Fibroblast of lung (primary cell): ENCODE measurements around the gene ZC3HAV1L.

ENCODE experiments used
- CTCF ChIP-seq, 2 donors: IDR thresholded peaks in 1 of 2; conservative IDR thresholded peaks in 1 of 2; 1 replicate in 1 of 2; 2 replicates in 1 of 2; pipeline ENCODE4 v1.5.1; 2011 to 2012; ENCODE audit warnings: low read length in 2 of 2, control low read depth in 1 of 2, inconsistent platforms in 1 of 2, low read depth in 1 of 2, mild to moderate bottlenecking in 1 of 2
- EZH2 ChIP-seq: IDR thresholded peaks from 2 replicates; pipeline ENCODE4 v1.5.1; 2012; ENCODE audit warnings: low read length, control low read depth, mild to moderate bottlenecking; ENCODE audit errors: missing control alignments

DNA sequence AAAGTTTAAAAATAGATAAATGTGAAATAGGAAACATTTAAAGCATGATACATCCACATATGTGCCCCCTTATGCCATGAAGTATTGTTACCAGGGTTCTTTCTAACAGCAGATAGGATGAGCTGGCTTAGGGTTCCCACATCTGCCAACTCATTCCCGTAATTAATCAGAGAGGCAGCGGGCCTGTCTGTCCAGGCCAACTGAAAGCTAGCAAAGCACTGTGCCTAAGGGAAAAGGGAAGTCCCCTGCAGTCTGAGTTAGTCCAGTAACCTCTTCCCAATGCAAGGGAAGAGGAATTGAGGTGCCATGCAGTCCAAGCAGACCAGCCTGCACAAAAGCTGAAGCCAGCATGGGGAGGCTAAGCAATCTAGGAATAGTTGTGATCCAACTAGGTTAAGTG is 18.3 kb upstream of the ZC3HAV1L start:
- no peak for TF ChIP-seq CTCF (conservative IDR thresholded peaks at IDR 0.05 in 1 of 2, IDR thresholded peaks at IDR 0.05 in 1 of 2; ENCODE audit: low read depth in 1 of 2, low read length in 2 of 2)
- no peak for TF ChIP-seq EZH2
